Right ventricle myocardium inferior (tissue), 1 donor: ENCODE measurements around the gene STK32B. TPM values are rescaled to one million over a fixed set of nuclear protein-coding genes. Genes with fewer than 3 reads are reported as not detected.
"Not testable (repeated sequence)": the region's sequence is repeated elsewhere in the genome, so short reads cannot be mapped to it uniquely, and the experiment has no call there.

Experiments
- ATAC-seq: fragments of 200-7000 bp; cut with Tn5 transposase; one replicate; pipeline ENCODE4 v1.9.1; 2020; ENCODE audit warnings: mild to moderate bottlenecking, moderate library complexity
- DNase-seq: peaks from one replicate; pipeline ENCODE4 v3.0.0; 2021; ENCODE audit errors: missing footprints
- intact Hi-C: fragments of 100-400 bp; cut with DNase I; formaldehyde crosslinking; loops from one replicate; pipeline ENCODE4 v1.11.0; 2022
- total RNA-seq: library from RNA; stranded (reverse); fragmentation: NEBNext Ultra II Directional; extraction: Animal tissue kit (Norgen Biotek cat#: 25700); gene quantifications from one replicate; pipeline ENCODE4 v1.2.1, GENCODE V29; 2021
- donor health status: DM: no; HTN: yes; CAD: no; lungs with severe emphysema.

The STK32B gene
- total RNA-seq, 1 donor from 2014 or later = 0.89 TPM

DNA sequence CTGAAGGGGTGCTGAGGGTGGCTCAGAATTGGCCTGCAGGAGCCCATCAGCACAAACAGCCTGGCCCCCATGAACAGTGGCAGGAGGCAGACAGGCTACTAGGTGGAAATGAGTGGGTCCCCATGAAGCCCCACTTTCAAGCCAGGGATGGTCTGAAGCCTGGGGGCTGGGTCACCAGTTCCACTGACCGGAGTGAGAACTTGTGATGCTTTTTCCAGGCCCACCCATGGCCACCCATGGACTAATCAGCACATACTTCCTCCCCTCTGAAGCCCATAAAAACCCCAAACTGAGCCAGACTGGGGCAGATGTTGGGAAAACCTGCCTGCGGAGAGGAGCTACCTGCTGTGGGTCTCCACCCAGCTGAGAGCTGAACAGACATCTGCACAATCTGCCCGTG is 372.9 kb downstream of the STK32B start:
- intact Hi-C loops = no loop called here
- no peak for ATAC-seq
- no peak for DNase-seq

DNA sequence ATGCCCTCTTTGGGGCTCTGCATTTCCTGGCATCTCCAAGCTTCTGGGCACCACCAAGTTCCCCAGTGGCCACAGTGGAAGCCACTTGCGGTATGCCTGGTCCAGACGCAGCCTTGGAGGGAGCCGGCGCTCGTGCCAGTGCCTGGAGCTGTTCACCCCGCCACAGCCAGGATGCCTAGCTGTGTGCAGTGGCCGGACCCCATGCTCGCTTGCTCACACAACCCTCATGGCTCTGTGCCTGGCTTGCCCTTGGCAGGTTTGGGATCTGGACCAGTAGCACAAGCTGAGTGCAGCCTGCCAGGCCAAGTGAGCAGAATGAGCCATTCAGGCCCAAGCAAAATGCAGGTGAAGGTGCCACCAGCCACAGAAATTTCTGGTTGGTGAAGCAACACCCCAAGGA is 373.6 kb downstream of the STK32B start:
- intact Hi-C loops = no loop called here
- no peak for ATAC-seq
- DNase-seq = no peak

DNA sequence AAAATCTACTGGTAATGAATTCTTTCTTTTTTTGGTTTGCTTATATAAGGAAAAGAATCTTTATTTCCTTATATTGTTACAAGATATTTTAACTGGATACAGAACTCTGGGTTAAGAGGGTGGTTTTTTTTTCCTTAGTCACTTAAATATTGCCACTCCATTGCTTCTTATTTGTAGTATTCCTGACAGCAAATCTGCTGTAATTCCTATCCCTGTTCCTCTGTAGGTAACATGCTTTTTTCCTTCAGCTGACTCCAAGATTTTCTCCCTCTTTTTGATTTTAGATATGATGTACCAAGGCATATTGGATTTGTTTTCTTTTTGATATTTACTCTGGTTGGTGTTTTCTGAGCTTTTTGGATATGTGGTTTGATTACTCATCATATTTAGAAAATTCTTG is 378.5 kb downstream of the STK32B start:
- no peak for ATAC-seq
- intact Hi-C loops = no loop called here

DNA sequence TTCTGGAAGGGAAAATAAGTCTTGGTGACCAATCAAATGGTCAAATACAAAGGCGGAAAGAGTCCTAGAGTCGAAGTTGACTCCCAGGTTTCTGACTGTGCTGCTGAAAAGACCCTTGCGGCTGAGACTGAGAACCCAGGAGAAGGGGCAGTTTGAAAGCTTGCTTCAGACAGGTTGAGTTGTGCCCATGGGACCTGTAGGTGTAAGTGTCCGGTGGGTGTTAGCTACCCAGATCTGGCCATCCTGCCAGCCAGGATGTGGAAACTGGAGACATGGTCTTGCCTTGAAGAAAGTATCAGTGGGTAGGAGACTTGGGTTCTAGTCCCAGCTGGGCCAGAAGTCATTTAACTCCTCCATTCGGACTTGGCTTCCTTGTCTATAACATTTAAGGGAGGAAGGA is 381.9 kb downstream of the STK32B start:
- no peak for DNase-seq

More for the DNA sequence above, 378.5 kb downstream of the STK32B start:
- no peak for DNase-seq

DNA sequence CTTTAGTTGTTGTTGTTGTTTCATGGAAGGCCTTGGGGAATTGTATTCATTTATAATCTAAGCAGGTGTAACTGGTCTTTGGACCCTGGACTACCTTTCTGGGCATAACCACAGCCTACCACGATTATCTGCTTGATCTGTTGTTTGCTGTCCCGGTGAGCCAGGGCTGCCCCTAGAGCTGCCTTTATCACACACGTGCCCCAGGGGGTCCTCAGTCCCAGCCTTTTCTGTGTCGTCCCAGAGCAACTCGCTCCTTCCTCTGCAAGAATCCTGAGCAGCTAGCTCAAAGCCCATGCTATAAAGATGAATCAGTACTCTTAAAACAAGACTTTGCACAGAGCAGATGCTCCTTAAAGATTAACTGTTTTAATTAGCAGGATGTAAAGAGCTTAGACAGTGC is 383.9 kb downstream of the STK32B start:
- intact Hi-C loops = no loop called here
- DNase-seq = no peak
- no peak for ATAC-seq

More for the DNA sequence above, 381.9 kb downstream of the STK32B start:
- intact Hi-C loops = no loop called here
- ATAC-seq = no peak

DNA sequence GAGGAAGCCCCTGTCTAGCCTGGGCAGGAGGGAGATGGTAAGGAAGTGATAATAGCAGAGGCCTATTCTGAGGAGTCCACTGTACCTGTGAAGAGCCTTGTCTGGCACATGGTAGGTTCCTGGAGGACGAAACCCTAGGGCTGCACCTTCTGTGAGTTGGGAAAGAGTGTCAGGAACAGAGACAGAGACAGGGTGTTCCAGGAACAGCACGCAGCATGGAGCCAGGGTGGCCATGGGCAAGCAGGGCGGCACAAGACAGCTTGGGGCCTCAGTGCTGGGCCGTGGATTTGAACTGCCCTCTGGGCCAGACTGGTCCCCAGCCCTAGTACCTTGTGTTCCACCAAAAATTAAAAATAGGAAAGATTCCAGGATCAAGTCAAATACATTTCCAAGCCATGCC is 384.5 kb downstream of the STK32B start:
- no peak for DNase-seq
- no peak for ATAC-seq

DNA sequence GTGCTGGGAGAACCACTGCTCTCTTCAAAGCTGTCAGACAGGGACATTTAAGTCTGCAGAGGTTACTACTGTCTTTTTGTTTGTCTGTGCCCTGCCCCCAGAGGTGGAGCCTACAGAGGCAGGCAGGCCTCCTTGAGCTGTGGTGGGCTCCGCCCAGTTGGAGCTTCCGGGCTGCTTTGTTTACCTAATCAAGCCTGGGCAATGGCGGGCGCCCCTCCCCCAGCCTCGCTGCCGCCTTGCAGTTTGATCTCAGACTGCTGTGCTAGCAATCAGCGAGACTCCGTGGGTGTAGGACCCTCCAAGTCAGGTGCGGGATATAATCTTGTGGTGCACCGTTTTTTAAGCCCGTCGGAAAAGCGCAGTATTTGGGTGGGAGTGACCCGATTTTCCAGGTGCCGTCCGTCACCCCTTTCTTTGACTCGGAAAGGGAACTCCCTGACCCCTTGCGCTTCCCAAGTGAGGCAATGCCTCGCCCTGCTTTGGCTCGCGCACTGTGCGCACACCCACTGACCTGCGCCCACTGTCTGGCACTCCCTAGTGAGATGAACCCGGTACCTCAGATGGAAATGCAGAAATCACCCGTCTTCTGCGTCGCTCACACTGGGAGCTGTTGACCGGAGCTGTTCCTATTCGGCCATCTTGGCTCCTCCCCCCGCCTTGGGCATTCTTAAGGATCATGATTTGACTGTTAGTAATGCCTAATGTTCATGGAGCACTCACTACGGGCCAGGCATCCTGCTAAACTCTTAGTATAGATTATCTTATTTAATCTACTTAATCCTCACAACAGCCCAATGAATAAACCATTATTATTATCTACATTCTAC is 392.9 kb downstream of the STK32B start:
- DNase-seq, ATAC-seq, intact Hi-C loops: not testable (repeated sequence)

More for the DNA sequence above, 384.5 kb downstream of the STK32B start:
- intact Hi-C loops = no loop called here

DNA sequence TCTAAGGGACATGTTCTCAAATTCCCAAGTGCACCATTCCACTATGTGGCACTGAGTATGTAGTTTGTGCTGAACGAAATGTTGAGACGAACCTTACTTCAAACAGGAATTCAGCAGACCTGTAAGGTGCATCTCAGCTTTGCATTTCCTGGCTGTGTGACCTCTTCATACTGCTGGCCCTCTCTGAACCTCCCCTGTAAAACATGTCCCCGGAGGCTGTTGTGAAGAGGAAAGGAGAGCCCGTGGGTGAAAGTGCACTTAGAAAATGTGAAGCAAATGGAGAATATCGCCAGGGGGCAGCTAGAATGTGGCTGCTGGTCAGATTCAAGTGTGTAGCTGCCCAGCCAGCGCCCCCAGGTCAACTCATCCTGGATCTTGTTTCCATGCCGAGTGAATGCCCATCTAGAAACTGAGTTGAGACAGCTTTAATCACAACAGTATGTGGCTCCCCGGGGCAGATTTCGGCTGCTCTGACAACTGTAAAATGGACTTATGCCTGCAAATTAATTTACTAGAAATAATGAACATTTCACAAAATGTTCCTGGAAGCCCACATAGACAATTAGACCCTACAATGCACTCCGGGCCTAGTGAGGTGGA is 393.7 kb downstream of the STK32B start:
- intact Hi-C loops = no loop called here
- DNase-seq (no peak), ATAC-seq (no peak)

DNA sequence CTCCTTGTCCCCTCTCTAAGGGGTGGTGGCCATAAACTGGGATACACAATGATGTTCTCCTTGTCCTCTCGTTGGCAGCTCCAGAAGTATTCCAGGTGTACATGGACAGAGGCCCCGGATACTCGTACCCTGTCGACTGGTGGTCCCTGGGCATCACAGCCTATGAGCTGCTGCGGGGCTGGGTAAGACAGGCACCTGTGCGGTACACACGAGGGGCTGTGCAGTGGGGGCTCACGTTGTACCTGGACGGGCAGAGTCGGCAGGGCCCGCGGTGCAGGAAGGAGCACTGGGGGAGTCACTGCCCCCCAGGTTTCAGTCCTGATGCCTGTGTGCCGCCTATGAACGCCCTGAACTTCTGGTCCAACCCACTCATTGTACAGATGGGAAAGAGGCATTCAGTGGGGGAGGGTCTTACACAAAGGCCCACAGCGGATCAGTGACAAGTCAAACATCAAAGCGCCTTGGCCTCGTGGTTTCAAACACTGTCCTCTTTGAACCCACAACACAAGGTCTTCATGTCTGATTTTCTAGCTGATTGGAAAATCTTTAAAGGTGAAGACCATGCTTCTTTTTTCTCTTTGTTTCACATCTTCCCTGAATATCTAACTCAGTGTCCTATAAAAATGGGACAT is 395.4 kb downstream of the STK32B start:
- ATAC-seq (no peak), DNase-seq (no peak)
- intact Hi-C loops = no loop called here

DNA sequence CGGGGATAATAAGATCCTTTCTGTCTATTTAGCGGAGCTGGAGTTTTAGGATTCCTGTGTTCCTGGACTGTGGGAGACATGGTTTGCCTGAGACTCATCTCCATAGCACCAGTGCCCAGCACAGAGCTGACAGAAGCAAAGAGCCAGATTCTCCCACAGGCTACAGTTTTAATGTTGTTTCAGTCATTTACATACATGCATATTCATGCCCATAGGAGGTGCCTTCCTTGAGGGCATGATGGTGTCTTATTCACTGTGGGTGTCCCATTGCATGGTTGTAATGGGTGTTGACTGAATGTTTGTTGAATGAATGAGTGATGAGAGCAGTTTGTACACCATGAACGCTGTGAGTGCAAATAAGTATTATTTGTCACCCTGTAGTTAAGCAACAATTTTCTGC is 396.5 kb downstream of the STK32B start:
- intact Hi-C loops = no loop called here
- no peak for ATAC-seq
- no peak for DNase-seq

DNA sequence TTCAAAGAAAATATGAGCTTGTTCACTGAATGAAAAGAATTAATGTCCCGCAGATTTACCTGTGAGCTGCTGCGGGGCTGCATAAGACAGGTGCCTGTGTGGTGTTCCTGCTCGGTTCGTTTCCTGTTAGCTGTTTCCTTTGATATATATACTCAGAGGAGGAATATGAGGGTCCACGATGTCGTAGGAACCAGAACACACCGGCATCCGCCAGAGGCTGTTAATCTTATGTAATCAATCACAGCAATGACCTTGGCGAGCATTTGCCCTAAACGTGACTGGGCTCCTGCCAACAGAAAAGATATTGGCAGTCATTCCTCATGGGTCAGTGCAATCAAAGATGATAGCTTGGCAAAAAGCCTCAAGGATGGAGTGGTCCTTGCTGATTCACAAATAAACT is 396.9 kb downstream of the STK32B start:
- intact Hi-C loops = no loop called here
- ATAC-seq (no peak), DNase-seq (no peak)

DNA sequence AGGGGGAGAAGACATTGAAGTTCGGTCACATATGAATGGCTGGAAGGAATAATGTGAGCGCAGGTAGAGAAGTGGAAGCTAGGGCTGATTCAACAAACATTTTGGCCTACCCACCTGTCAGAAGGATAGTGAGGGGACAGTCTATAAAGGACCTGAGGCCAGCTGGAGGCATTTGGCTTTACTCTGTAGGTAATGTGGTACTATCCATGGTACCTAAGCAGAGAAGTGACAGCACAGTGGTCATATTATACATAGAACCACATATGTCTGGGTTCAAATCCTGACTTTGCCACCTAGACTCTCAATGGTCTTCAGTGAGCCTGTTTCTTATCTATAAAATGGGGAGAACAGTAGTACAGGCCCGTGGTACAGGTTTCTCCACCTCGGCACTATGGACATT is 400.0 kb downstream of the STK32B start:
- intact Hi-C loops = no loop called here
- ATAC-seq (no peak), DNase-seq (no peak)

DNA sequence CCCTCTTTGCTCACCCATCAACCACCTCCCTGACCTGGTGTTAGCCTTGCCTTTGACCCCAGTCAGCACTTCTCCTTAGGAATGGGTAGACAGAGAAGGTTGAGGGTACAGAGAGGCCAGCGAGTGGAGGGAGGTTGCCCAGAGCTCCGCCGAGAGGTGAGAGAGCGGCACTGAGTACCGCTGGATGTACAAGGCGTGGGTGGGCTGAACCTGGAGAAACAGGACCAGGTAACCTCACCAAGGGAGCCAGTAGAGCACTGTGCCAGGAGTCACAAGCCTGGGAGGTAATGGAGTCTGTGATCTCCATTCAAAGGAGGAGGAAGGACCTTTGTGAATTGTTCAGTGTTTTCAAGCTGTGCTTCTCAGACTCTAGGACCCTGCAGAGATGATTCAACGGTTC is 400.9 kb downstream of the STK32B start:
- no peak for ATAC-seq

DNA sequence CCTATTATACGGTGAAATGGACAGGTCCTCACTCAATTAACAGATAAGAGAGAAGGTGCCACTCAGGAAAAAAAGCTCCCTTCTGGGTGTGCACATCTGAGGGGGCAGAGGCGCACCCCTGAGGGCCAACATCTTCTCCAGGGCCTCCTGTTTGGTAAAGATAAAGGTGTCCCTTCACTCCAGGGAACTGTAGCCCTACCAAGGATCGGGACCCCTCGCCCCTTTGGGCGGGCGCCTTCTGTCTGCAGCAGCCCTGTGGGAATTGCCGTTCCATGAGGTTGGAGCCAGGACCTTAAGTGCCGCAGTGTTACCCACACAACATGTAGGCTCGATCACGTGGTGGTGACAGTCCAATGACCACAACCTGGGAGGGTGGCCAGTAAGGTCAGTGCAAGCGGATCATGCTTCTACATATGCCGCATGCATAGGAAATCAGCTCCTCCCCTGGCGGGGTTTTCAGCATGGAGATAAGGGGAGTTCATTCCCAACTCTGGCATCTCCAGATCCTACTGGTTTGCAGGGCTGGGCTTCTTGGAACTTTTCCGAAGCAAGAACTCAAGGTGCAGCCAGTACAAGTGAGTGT is 403.8 kb downstream of the STK32B start:
- DNase-seq = no peak

More for the DNA sequence above, 400.9 kb downstream of the STK32B start:
- intact Hi-C loops = no loop called here
- DNase-seq = no peak

DNA sequence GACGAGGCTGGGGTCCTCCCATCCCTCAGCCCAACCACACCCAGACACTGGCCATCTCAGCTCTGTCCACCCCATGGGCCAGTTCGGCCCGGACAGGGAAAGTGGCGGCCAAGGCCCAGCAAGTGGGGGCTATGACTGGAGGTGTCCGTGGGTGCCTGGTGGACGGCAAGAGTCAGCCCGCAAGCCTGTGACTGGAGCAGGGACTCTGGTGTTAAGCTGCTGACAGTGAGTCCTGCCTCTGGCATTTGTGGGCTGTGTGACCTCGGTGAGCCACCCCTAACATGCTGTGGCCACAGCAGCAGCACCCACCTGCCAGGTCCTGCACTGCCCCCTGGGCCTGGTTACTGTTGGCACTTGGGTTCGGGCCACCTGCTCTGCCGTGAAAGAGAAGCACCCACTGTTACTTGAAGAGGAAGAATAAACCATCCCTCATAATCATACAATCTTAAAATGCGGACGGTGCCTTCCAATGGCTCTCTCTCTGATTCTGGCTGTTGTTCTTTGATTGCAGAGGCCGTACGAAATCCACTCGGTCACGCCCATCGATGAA is 405.1 kb downstream of the STK32B start:
- intact Hi-C loops = no loop called here
- no peak for DNase-seq
- ATAC-seq = no peak

More for the DNA sequence above, 403.8 kb downstream of the STK32B start:
- ATAC-seq = no peak
- intact Hi-C loops = no loop called here

DNA sequence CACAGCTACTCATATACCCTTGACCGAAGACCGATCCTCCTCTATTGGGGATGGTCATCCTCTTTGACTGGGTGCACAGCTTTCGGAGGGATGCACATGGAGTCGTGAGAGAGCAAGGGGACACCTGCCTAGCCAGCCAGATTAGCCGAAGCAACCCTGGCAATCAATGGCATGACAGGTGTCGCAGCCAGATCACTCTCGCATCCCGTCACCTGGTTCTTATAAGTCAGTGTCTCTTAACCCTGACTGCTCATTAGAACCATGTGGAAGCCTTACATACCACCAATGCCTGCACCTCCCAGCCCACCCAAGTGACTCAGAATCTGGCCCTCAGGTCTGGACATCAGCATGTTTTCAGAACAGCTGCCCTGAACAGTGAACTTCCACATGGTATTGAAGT is 407.4 kb downstream of the STK32B start:
- DNase-seq = no peak
- intact Hi-C loops = no loop called here
- ATAC-seq = no peak

DNA sequence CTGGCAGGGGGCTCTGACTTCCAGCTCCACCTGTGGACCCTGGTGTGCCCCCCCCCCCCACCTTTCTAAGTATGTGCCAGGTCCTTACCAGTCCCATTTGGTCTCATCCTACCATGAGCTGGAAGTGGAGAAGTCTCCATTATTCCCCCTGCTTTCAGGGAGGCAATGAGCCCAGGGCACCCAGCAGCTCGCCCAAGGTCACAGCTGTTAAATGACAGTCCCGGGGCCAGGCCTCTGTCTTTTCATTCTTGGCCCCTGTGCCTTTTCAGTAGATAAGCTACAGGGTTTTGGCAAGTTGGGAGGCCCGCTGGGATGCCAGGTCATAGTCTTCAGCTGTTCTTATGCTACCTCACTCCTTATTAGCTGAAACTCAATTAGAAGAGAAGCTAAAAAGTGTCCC is 408.0 kb downstream of the STK32B start:
- no peak for ATAC-seq
- intact Hi-C loops = no loop called here
- DNase-seq = no peak

DNA sequence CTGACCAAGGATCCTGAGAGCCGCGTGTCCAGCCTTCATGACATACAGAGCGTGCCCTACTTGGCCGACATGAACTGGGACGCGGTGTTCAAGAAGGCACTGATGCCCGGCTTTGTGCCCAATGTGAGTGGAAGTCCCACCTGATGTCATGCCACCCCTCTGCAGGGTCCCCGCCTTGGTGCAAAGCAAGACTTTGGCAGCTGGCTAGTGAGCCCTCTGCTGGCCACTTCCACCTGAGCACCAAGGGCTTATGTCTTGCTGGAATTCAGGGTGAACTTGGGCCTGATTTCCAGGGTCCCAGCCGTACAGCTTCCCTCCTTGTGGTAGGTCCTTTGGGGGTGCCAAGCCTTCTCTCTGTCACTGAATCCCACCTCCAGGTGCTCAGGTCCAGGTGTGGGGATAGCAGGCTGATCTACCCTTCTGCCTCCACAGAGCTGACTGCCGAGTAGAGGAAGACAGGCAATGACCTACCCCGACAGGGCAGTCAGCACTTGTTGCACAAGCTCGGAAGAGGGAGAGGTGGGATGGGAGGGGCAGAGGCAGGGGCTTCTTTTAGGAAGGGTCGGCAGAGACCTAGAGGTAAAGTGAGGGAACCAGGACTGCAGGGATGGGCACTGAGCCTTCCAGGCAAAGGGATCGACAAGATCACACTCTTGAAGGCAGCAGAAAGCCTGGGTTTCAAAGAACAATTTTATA is 409.0 kb downstream of the STK32B start:
- DNase-seq (no peak), ATAC-seq (peak; percentile 26)
- intact Hi-C loops = no loop called here

DNA sequence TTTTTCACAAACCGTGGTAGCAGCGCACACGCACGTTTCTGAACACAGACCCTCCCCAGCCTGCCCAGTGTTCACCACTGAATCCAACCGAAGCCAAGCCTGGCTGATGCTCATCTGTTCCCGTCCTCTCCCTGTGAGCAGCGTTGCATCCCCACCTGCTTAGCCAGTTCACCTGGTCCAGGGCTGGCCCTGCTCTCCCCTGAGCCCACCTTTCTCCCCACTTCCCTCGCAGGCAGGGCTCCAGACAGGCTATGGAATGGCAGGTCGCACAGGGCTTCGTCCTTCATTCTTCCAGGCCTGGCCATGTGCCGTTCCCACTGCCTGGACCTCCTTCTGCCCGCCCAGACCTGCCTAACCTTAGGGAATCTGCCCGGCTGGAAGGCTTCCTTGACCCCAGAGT is 410.2 kb downstream of the STK32B start:
- DNase-seq (no peak), ATAC-seq (no peak)
- intact Hi-C loops = no loop called here
